Loucy (cell line): ENCODE data around the gene DCTN2.

Experiments
- H2AFZ ChIP-seq: fragments of 200-600 bp; sonication (generic); 2 replicates; pipeline ENCODE4 v1.6.0; 2016; ENCODE audit warnings: antibody characterized with exemption, mild to moderate bottlenecking, low read length, moderate library complexity
- H3F3A ChIP-seq: fragments of 200-600 bp; 2 replicates; pipeline ENCODE4 v1.6.0; 2016; ENCODE audit warnings: antibody characterized with exemption, low read depth, mild to moderate bottlenecking
- H3K27me3 ChIP-seq: fragments of 200-600 bp; sonication (generic); 2 replicates; pipeline ENCODE4 v1.6.1; 2014; ENCODE audit warnings: low read length, mild to moderate bottlenecking; ENCODE audit not compliant: insufficient read depth, poor library complexity, severe bottlenecking
- H3K36me3 ChIP-seq: fragments of 200-600 bp; sonication (generic); 2 replicates; pipeline ENCODE4 v1.6.1; 2016; ENCODE audit warnings: low read length; ENCODE audit not compliant: insufficient read depth
- H3K4me1 ChIP-seq: fragments of 200-600 bp; sonication (generic); 2 replicates; pipeline ENCODE4 v1.5.1; 2014; ENCODE audit warnings: low read length, mild to moderate bottlenecking; ENCODE audit not compliant: insufficient read depth, poor library complexity, severe bottlenecking
- H3K4me2 ChIP-seq: fragments of 200-600 bp; sonication (generic); 2 replicates; pipeline ENCODE4 v1.6.0; 2014; ENCODE audit warnings: antibody characterized with exemption, low read length, low read depth, mild to moderate bottlenecking; ENCODE audit not compliant: poor library complexity, severe bottlenecking
- H3K4me3 ChIP-seq: fragments of 200-600 bp; sonication (generic); 2 replicates; pipeline ENCODE4 v1.5.1; 2014; ENCODE audit warnings: low read length, mild to moderate bottlenecking, mixed read lengths; ENCODE audit not compliant: poor library complexity, severe bottlenecking
- H3K79me2 ChIP-seq: fragments of 200-600 bp; sonication (generic); 2 replicates; pipeline ENCODE4 v1.6.1; 2014; ENCODE audit warnings: low read length; ENCODE audit not compliant: insufficient read depth
- H3K9ac ChIP-seq: fragments of 200-600 bp; sonication (generic); 2 replicates; pipeline ENCODE4 v1.6.0; 2014; ENCODE audit warnings: mild to moderate bottlenecking, low read depth, low read length, moderate library complexity; ENCODE audit not compliant: poor library complexity, severe bottlenecking
- H3K9me2 ChIP-seq: fragments of 200-600 bp; sonication (generic); replicated peaks from 2 replicates; pipeline ENCODE4 v1.6.1; 2016; ENCODE audit warnings: low read depth, low read length, mixed read lengths
- H3K9me3 ChIP-seq: fragments of 200-600 bp; sonication (generic); 2 replicates; pipeline ENCODE4 v1.6.1; 2014; ENCODE audit warnings: mild to moderate bottlenecking, antibody characterized with exemption, low read length, low read depth; ENCODE audit not compliant: insufficient read depth
- H4K20me1 ChIP-seq: fragments of 200-600 bp; sonication (generic); 2 replicates; pipeline ENCODE4 v1.6.0; 2014; ENCODE audit warnings: antibody characterized with exemption, low read length, mild to moderate bottlenecking; ENCODE audit not compliant: insufficient read depth, poor library complexity, severe bottlenecking
- EZH2phosphoT487 ChIP-seq: fragments of 200-600 bp; IDR thresholded peaks from 2 replicates; pipeline ENCODE4 v1.6.1; 2018; ENCODE audit warnings: antibody characterized with exemption, mild to moderate bottlenecking, moderate library complexity, borderline replicate concordance
- TF ChIP-seq, protein P1 (sequence below): fragments of 200-600 bp; sonication (generic); conservative IDR thresholded peaks from 2 replicates; pipeline ENCODE4 v1.5.1; 2014; ENCODE audit warnings: mild to moderate bottlenecking, antibody characterized with exemption, low read length

Gene DCTN2

DNA sequence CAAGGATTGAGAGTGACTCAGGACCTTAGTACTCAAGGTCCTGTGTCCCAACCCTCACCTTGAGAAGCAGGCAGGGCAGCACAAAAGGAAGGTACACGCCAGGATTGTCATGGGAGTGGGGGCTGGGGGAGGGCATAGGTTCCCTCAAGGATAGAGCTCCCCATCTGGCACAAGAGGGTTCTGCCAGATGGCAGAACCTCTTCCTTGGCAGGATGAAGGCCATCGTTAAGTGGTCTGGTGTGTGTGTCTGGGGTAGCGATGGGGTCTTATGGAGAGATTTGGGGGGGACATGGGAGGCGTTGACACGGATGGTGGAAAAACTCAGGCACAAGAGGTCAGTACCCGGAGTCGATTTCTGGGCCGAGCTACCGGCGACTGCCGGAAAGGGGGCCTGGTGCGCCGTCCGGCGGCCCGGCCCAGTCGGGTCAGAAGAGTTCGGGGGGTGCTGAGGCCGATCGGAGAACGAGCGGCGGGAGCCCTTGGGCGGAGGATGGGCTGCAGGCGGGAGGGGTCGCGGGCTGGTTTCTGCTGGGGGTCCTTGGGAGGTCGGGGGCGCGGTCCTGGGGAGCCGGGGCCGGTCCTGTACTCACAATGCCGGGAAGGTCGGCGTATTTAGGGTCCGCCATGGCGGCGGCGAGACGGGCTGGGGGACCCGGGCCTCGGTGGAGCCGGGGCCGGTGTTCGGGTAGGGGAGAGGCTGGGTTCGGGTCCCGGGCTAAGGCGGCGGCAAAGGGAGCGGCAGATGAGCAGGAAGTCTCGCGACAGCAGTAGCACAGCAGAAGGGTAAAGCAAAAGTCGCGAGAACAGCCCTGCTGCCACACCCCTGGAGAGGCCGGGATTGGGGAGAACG lies at the start of gene DCTN2:
DCTN2 (minus strand) TSS at position 755 of the 850 bp plus-strand sequence; CDS start at position 626, 129 bp downstream.
- Histone ChIP-seq H3K9me2 (no peaks in the 10 kb centered on the region), H3K9ac (peak within 1 kb of the TSS; percentile 98), H3K27me3 (no peaks in the 10 kb centered on the region), H3K36me3 (no peaks in the 10 kb centered on the region), H3K79me2 (peaks cover 23% of the 10 kb centered on the region), H3K4me2 (peak within 1 kb of the TSS; percentile 99), H3F3A (no peaks in the 10 kb centered on the region), H3K9me3 (no peaks in the 10 kb centered on the region), H4K20me1 (peaks cover 9% of the 10 kb centered on the region), H3K4me1 (peaks cover 31% of the 10 kb centered on the region), H3K4me3 (peak within 1 kb of the TSS; percentile 93), H2AFZ (peak within 1 kb of the TSS; percentile 99)
- TF ChIP-seq, protein P1, sequence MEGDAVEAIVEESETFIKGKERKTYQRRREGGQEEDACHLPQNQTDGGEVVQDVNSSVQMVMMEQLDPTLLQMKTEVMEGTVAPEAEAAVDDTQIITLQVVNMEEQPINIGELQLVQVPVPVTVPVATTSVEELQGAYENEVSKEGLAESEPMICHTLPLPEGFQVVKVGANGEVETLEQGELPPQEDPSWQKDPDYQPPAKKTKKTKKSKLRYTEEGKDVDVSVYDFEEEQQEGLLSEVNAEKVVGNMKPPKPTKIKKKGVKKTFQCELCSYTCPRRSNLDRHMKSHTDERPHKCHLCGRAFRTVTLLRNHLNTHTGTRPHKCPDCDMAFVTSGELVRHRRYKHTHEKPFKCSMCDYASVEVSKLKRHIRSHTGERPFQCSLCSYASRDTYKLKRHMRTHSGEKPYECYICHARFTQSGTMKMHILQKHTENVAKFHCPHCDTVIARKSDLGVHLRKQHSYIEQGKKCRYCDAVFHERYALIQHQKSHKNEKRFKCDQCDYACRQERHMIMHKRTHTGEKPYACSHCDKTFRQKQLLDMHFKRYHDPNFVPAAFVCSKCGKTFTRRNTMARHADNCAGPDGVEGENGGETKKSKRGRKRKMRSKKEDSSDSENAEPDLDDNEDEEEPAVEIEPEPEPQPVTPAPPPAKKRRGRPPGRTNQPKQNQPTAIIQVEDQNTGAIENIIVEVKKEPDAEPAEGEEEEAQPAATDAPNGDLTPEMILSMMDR, result peak; percentile 33
- no peak for TF ChIP-seq EZH2phosphoT487

DNA sequence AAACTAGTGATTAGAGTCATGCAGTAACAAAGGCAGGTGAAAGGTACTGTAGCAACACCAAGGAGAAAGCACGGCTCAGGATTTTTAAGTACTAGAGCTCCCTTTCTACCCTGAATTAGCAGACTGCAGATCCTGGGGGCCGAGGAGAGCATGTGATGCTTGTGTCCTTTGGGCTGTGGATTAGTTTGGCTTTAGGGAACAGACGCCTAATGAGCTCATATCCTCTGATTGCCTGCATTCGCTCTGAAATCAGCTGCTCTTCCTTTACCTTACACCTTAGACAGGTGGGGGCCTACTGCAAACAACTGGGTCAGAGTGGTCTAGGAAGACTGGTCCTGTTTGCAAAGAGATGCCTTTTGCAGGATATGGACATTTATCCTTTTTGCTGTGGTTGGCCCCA lies 46.2 kb upstream of the DCTN2 start:
- no peaks in the 10 kb centered on the region for H3F3A ChIP-seq
- no peak overlapping the region for H2AFZ ChIP-seq
- H3K4me2 ChIP-seq, result peak overlapping the region; percentile 98
- H3K9me2 ChIP-seq, result no peaks in the 10 kb centered on the region
- H3K9me3 ChIP-seq, result no peaks in the 10 kb centered on the region
- peaks cover 22% of the 10 kb centered on the region for H3K4me1 ChIP-seq
- H3K36me3 ChIP-seq, result peaks cover 11% of the 10 kb centered on the region; the same call in 1 of the 2 replicates
- H4K20me1 ChIP-seq, result no peaks in the 10 kb centered on the region
- peaks cover 33% of the 10 kb centered on the region; the same call in 1 of the 2 replicates for H3K79me2 ChIP-seq
- H3K9ac ChIP-seq, result peak overlapping the region; percentile 74
- peak overlapping the region; percentile 87 for H3K4me3 ChIP-seq
- TF ChIP-seq EZH2phosphoT487, result no peak
- TF ChIP-seq, protein P1, result no peak
- no peaks in the 10 kb centered on the region for H3K27me3 ChIP-seq

DNA sequence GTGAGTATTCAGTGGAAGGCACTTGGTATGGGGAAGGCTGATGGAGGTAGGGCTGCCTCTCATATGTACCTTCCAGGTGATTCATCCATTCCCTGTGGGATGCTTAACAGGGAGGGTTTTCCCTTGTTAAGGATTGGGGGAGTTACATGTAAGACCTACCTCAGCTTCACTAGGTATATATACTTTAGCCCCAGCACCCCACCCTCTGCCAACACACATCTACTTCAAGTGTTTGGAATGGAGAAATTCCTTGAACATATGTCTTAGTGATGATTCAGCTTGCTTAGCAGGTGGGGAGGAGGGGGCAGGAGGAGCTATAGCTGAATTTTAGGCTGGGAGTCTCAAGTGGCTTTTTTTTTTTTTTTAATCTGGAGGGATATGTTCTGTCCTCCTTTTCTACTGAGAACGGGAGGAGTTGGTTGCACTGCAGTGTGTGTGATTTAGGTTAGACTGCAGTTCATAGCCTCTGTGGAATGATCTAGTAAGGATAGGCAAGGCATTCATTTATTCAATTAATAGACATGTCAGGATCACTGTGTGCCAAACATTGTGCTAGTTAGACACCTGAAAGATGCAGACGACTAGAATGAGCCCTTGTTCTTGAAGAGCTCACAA lies 45.7 kb upstream of the DCTN2 start:
- Histone ChIP-seq H2AFZ (no peak overlapping the region), H3K79me2 (peaks cover 33% of the 10 kb centered on the region; the same call in 1 of the 2 replicates), H3K4me1 (peaks cover 22% of the 10 kb centered on the region), H3K27me3 (no peaks in the 10 kb centered on the region), H3F3A (no peaks in the 10 kb centered on the region), H3K4me3 (peak overlapping the region; percentile 87), H3K36me3 (peaks cover 9% of the 10 kb centered on the region; the same call in 1 of the 2 replicates), H3K9me2 (no peaks in the 10 kb centered on the region), H4K20me1 (no peaks in the 10 kb centered on the region), H3K4me2 (peak overlapping the region; percentile 98), H3K9ac (peak overlapping the region; percentile 74), H3K9me3 (no peaks in the 10 kb centered on the region)
- TF ChIP-seq, protein P1, result no peak
- no peak for TF ChIP-seq EZH2phosphoT487
